Endometrium (tissue), 2 donors: ENCODE measurements around the gene RWDD2A.
A peak's percentile ranks its signal among the peaks of the same experiment; 100 is the strongest.
"Not testable (repeated sequence)": the region's sequence is repeated elsewhere in the genome, so short reads cannot be mapped to it uniquely, and the experiment has no call there.

Experiments used
- FAIRE-seq: peaks from 2 replicates; lab custom pipeline; 2012; peaks lifted over from hg19 to GRCh38; lab: Jason Lieb, UNC
- donor health status: control.
- donor health status: control.

Gene RWDD2A

DNA sequence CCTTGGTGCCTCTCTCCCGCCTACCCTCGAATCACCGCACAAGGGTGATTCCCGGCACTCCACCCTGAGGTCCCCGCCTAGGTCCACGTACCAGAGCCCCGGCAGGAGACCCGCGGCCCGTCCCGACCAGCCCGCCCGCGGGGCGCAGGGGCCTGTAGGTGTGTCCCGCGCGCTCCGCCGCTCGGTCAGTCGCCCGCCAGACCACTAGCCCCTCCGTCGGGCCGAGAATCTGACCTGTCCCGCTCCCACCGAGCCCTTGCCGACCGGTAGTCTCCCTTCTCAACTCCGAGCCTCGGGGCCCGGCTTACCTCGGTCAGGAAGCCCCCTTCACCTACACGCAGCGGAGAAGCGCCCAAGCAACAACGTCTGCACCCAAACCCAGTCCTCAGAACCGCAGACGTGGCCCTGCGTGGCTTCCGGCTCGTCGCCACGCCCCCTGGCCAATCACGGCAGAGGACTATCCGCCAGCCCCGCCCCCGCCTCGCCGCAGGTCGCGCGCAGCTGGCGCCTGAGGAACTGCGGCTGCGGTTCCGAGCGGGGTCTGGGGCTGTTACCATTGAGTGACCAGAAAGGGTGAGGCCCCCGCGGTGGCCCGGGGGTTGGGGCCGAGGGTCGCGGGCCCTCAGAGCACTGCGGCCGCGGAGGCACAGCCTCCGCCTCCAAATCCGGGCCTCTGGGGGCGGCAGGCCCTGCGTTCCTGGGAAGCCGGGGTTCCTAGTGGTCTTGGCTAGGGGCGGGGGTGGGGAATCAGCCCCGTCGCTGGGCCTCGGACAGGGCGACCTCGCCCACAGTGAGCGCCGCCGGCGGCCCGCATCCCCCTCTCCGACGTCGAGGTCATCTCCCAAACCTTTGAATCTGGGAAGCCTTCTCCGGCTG is at the start of gene RWDD2A, which contains the start of gene PGM3:
Gene RWDD2A (plus strand): TSS at position 487 of the 876 bp plus-strand sequence. CDS start 1,095 bp downstream, outside the sequence.
Gene PGM3 (minus strand): TSS at position 395 of the 876 bp plus-strand sequence. CDS start 2,253 bp downstream, outside the sequence.
- no peak for FAIRE-seq

DNA sequence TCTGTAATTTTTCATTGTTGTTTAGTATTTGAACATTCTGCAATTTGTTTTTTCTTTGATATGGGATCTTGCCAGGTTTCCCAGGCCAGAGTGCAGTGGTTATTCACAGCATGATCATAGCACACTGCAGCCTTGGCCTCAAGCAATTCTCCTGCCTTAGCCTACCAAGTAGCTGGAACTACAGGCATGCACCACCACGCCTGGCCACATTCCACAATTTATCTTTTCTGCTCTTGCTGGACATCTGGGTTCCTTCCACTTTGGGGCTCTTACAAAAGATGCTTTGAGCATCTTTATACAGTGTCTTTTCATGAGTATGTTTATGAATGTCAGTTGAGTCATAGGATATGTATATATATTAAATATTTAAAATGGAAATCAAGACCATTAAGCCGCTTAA is 42.0 kb upstream of the RWDD2A start:
- no peak for FAIRE-seq

DNA sequence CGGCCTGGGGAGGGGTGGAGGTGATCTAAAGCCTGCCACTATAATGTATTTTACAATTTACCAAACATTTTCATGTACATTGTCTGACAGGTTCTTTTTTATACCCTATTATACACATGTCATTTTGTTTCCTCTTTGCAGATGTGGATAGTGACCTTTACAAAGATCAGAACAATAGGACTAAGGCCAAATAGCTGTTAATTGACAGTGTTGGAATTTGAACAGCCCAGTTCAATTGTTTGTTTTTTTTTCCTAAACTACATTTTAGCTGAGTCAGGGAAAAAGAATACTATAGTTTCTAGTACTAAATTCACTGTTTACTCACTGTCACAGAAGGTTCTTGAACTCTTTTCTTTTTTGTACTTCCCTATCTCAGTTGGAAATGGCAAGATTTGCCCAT is 40.2 kb upstream of the RWDD2A start:
- FAIRE-seq = peak; percentile 70

GRCh38 chr6:83153883-83154521 is 39.2 kb upstream of the RWDD2A start:
- no peak for FAIRE-seq

DNA sequence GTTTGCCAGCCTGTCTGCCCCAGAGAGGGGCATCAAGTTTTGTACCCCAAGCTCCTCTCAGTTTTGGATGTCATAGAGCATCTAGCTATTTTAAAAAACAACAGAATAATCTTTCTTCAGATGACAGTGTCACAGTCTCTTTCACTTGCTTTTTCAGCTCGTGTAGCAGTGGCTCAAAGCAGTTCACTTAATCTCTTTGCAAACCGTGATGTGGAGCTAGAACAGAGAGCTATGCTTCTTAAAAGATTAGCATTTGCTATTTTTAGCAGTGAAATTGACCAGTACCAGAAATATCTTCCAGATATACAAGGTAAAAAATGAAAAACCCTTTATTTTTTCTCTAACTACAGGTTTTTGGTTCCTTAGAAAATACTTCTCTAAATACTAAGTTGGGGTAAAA is 37.4 kb upstream of the RWDD2A start:
- FAIRE-seq = no peak

DNA sequence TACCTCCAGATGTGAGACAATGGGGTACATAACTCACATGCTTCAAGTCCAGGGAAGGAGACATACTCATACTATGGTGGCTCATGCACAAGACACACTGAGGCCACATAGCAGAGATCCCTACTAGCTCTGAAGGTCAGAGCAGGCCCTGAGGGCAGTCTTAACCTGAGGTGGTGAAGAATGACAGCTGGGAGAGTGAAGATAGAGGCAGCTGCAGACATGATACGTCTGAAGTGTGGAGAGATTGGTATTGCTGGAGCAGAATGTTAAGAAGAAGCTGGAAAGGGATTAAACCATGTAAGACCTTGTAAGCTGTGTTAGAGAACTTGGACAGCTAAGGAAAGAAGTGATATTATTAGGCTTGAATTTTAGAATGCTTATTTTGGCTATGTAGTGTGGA is 33.0 kb upstream of the RWDD2A start:
- FAIRE-seq = no peak

- no peak for FAIRE-seq
Observed at GRCh38 chr6:83167726-83168278, 25.4 kb upstream of the RWDD2A start.

DNA sequence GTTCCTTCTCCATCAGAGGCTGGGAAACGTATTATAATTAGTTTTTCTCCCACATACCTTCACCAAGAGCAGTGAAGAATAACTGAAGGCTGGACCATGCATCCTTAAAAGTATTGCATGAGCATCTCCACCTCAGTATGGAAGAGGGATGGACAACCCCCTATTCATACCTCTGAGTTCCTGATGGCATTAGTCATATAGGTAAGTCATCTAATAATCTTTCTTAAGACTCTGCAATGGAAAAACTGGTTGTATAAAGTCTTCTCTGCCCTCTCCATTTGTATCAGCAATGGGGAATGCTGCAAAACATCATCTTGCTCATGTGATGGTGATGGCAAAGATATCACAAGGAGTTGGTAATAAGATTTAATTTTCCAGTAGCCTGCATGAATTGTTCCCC is 24.6 kb upstream of the RWDD2A start:
- no peak for FAIRE-seq

DNA sequence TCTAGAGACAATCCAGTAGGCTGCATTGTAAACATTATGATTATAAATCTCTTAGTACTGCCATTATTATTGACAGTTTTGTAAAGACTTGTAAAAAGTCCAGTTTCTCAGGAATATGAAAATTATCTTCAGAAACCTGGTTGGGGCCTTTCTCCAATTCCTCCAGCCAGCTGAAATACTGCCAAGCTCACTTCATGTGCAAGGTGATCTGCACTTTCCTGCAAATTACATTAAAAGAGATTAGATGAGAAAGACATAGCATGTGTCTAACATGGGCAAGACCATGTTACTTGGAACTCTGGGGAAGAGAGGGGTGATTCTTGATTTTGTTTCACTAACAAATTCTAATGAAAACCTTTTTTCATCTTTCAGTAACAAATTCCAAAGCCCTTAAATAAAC is 24.1 kb upstream of the RWDD2A start:
- no peak for FAIRE-seq

DNA sequence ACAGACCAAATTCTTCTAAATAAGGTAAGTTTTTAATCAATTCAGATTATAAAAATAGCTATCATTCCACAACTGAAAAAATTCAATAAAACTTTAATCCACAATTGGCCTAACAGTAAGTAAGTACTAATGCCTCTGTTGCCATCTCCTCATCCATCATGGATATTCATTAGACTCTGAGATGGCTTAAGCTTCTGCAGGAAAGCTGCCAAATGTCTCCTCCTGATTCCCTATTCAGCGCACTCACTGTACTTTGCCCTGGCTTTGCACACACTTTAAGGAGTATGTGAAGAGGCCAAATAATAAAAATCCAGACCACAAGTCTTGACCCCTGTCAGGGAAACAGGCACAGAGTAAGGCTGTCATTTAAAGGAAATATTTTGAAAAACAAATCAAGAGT is 23.6 kb upstream of the RWDD2A start:
- no peak for FAIRE-seq

GRCh38 chr6:83176246-83176645 is 16.9 kb upstream of the RWDD2A start:
- FAIRE-seq = peak; percentile 91

- FAIRE-seq = no peak
Observed at GRCh38 chr6:83180426-83180950, 12.7 kb upstream of the RWDD2A start.

- FAIRE-seq = no peak
Observed at GRCh38 chr6:83182114-83182513, 11.0 kb upstream of the RWDD2A start.

- FAIRE-seq = no peak
Observed at GRCh38 chr6:83183082-83183828, 9.9 kb upstream of the RWDD2A start.

DNA sequence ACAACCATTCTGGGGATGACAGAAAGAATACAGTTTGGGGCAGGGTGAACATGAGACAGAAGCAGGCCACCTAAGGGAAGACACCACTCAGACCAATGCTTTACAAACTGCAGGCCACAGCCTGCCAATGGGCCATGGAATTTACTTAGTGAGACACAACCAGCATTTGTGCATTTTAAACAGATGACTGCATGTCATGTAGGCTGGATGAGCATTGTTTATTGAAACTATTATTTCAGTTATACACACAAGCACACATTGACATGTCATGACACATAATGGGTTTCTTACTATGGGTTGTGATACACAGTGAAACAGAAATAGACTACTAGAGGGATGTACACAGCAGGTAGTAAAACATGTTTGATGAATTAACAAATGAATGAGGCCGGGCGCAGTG is 8.1 kb upstream of the RWDD2A start:
- FAIRE-seq = no peak

DNA sequence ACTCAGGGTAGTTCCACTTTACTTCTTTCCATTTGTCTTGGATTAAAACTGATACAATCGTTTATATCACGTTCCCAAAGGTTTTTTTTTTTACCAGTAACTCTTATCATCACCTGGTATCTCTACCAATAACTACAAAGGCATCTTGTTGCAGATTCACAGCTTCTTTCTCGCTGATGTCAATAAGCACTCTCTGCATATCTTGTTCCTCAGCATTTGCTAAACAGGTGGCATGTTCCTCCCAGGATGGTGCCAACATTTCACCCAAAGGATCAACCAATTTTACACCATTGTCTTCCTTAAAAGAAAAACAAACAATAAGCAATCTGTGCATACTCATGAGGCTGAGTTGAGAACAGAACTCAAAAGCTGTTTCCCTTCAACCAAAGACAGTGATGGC is 4.7 kb upstream of the RWDD2A start:
- FAIRE-seq = no peak

GRCh38 chr6:83190626-83191025 is 2.5 kb upstream of the RWDD2A start:
- no peak for FAIRE-seq

- FAIRE-seq = not testable (repeated sequence)
Observed at GRCh38 chr6:83191974-83192373, 1.2 kb upstream of the RWDD2A start.

DNA sequence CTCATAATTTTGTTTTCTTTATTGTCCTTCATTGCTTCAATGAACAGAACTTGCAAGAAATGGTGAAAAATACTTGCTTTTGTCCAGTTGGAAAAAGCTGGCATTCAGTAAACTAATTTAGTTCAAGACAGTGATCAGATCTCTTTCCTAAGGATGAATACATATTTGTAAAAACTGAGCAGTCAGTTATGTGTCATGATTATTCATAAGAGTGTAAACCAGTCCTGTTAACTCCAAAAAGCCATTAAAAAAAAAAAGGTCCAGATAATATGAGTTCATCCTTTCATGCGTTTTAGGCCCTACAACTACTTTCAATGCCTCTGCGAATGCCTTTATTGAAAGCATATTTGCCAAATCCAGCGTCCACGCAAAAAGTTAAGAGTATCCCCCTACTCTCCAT is 701 bp upstream of the RWDD2A start:
- no peak for FAIRE-seq

GRCh38 chr6:83193747-83194566 is 800 bp downstream of the RWDD2A start:
- FAIRE-seq = no peak

GRCh38 chr6:83198486-83199172 is 5.5 kb downstream of the RWDD2A start:
- no peak for FAIRE-seq
